Measurements from ENCODE around the gene CDH4.

Gene CDH4

DNA sequence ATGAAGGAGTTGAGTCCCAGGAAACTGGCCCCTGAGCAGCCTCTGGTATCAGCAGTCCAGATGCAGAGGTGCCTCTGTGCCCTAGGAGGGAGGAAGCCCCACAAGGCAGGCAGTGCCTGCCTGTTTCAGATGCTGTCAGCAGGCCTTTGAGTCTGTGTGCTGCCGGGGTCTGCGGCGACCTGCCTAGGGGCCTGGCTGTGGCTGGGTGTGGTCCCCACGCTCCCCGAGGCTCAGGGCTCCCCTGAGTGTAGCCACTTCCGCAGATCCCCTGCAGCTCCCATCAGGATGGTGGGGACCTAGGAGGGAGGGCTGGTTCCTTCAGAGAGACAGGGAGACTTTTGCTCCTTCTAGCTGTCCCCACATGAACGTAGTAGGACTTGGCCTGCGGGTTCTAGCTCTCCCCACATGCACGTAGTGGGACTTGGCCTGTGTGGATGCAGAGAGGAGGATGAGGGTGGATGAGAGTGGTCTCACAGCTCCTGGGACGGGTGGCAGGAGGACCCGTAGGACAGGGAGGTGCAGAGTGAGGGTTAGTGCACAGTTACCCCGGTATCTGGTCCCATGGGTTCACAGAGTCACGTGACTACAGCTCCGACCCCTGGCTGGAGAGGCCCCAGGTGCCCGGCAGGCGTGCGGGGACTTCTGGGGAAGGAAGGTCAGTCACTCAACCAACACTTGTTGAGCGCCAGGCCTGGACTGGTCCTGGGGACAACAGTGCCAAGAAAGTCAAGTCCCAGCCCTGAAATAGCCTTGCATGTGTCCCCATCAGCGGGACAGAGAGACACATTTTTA is 41.0 kb downstream of the CDH4 start:
- Histone ChIP-seq H3K4me3 (ENCODE audit: low read depth, low read length) (no peak overlapping the region), H3K4ac (ENCODE audit: low read depth, low read length) (no peak overlapping the region), H3K36me3 (ENCODE audit: control insufficient read depth in 1 of 2, insufficient read depth in 2 of 2, low read length in 2 of 2) (no peaks in the 10 kb centered on the region), H3K27ac (ENCODE audit: low read depth, low read length) (no peak overlapping the region), H3K27me3 (ENCODE audit: insufficient read depth, low read length) (no peaks in the 10 kb centered on the region), H3K4me1 (ENCODE audit: control insufficient read depth in 1 of 2, insufficient read depth in 2 of 2, low read length in 2 of 2) (no peaks in the 10 kb centered on the region), H3K14ac (ENCODE audit: low read length) (no peak overlapping the region), H3K9me3 (ENCODE audit: insufficient read depth, low read depth, low read length) (peaks cover 8% of the 10 kb centered on the region), H2BK120ac (ENCODE audit: insufficient read depth, low read length, poor library complexity) (no peak overlapping the region), H2AK5ac (ENCODE audit: low read length) (no peak overlapping the region), H3K4me2 (ENCODE audit: low read length) (no peak overlapping the region), H3K18ac (ENCODE audit: low read length) (no peak overlapping the region), H3K23ac (ENCODE audit: low read length) (no peak overlapping the region), H2AFZ (ENCODE audit: insufficient read depth, low read length, poor library complexity) (no peak overlapping the region), H3K79me1 (ENCODE audit: low read length) (no peaks in the 10 kb centered on the region), H4K12ac (ENCODE audit: low read depth, low read length) (no peak overlapping the region), H2BK12ac (ENCODE audit: low read length) (no peak overlapping the region), H3K9ac (ENCODE audit: low read length) (no peak overlapping the region), H4K8ac (ENCODE audit: low read depth, low read length) (no peak overlapping the region), H3K79me2 (ENCODE audit: control insufficient read depth, insufficient read depth, low read length, poor library complexity) (no peaks in the 10 kb centered on the region), H2BK5ac (ENCODE audit: low read depth, low read length, poor library complexity) (no peak overlapping the region), H4K91ac (ENCODE audit: low read depth, low read length) (no peak overlapping the region)
- DNase-seq: no peak
- no CpG with 5 or more reads among the region's 19 CpGs for WGBS (ENCODE audit: extremely low coverage, insufficient coverage, insufficient read length)

DNA sequence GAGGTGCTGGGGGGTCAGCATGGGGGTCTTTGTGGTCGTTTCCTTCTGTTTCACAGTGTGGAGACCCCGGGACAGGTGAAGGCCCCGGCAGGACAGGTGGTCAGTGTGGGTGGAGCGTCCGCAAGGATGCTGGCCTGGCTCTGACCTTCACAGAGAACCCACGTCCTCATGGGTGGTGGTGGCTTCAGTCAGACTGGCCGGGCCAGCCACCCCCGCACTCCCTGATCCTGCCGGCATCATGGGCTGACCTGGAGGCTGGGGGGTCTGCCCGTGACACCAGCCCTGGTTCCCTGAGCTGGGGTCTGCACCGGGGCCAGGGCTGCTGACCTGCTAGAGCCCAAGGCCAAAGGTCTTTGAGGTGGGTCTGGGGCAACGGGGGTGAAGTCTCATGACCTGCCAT is 41.9 kb downstream of the CDH4 start:
- no peak overlapping the region for H2BK120ac ChIP-seq (ENCODE audit: insufficient read depth, low read length, poor library complexity)
- H3K36me3 ChIP-seq (ENCODE audit: control insufficient read depth in 1 of 2, insufficient read depth in 2 of 2, low read length in 2 of 2): no peaks in the 10 kb centered on the region
- H4K8ac ChIP-seq (ENCODE audit: low read depth, low read length): no peak overlapping the region
- H3K4me2 ChIP-seq (ENCODE audit: low read length): no peak overlapping the region
- no peak overlapping the region for H2BK12ac ChIP-seq (ENCODE audit: low read length)
- no peaks in the 10 kb centered on the region for H3K4me1 ChIP-seq (ENCODE audit: control insufficient read depth in 1 of 2, insufficient read depth in 2 of 2, low read length in 2 of 2)
- H3K4ac ChIP-seq (ENCODE audit: low read depth, low read length): no peak overlapping the region
- H3K27me3 ChIP-seq (ENCODE audit: insufficient read depth, low read length): no peaks in the 10 kb centered on the region
- H4K12ac ChIP-seq (ENCODE audit: low read depth, low read length): no peak overlapping the region
- no peak overlapping the region for H2AK5ac ChIP-seq (ENCODE audit: low read length)
- DNase-seq: no peak
- H3K23ac ChIP-seq (ENCODE audit: low read length): no peak overlapping the region
- peaks cover 7% of the 10 kb centered on the region for H3K9me3 ChIP-seq (ENCODE audit: insufficient read depth, low read depth, low read length)
- H3K4me3 ChIP-seq (ENCODE audit: low read depth, low read length): no peak overlapping the region
- no peak overlapping the region for H4K91ac ChIP-seq (ENCODE audit: low read depth, low read length)
- H2AFZ ChIP-seq (ENCODE audit: insufficient read depth, low read length, poor library complexity): no peak overlapping the region
- no peak overlapping the region for H3K14ac ChIP-seq (ENCODE audit: low read length)
- H3K79me2 ChIP-seq (ENCODE audit: control insufficient read depth, insufficient read depth, low read length, poor library complexity): no peaks in the 10 kb centered on the region
- H3K9ac ChIP-seq (ENCODE audit: low read length): no peak overlapping the region
- H3K18ac ChIP-seq (ENCODE audit: low read length): no peak overlapping the region
- no peak overlapping the region for H3K27ac ChIP-seq (ENCODE audit: low read depth, low read length)
- H3K79me1 ChIP-seq (ENCODE audit: low read length): no peaks in the 10 kb centered on the region
- H2BK5ac ChIP-seq (ENCODE audit: low read depth, low read length, poor library complexity): no peak overlapping the region
- WGBS (ENCODE audit: extremely low coverage, insufficient coverage, insufficient read length): no CpG with 5 or more reads among the region's 12 CpGs

GRCh38 chr20:61295249-61295648 is 43.2 kb downstream of the CDH4 start:
- Histone ChIP-seq H3K4ac (ENCODE audit: low read depth, low read length) (no peak overlapping the region), H3K4me3 (ENCODE audit: low read depth, low read length) (no peak overlapping the region), H3K18ac (ENCODE audit: low read length) (no peak overlapping the region), H3K27ac (ENCODE audit: low read depth, low read length) (no peak overlapping the region), H4K91ac (ENCODE audit: low read depth, low read length) (no peak overlapping the region), H3K14ac (ENCODE audit: low read length) (no peak overlapping the region), H3K79me1 (ENCODE audit: low read length) (no peaks in the 10 kb centered on the region), H2AFZ (ENCODE audit: insufficient read depth, low read length, poor library complexity) (no peak overlapping the region), H4K12ac (ENCODE audit: low read depth, low read length) (no peak overlapping the region), H3K4me2 (ENCODE audit: low read length) (no peak overlapping the region), H3K9me3 (ENCODE audit: insufficient read depth, low read depth, low read length) (peaks cover 6% of the 10 kb centered on the region), H3K23ac (ENCODE audit: low read length) (no peak overlapping the region), H2AK5ac (ENCODE audit: low read length) (no peak overlapping the region), H2BK5ac (ENCODE audit: low read depth, low read length, poor library complexity) (no peak overlapping the region), H3K4me1 (ENCODE audit: control insufficient read depth in 1 of 2, insufficient read depth in 2 of 2, low read length in 2 of 2) (no peaks in the 10 kb centered on the region), H3K36me3 (ENCODE audit: control insufficient read depth in 1 of 2, insufficient read depth in 2 of 2, low read length in 2 of 2) (no peaks in the 10 kb centered on the region), H3K79me2 (ENCODE audit: control insufficient read depth, insufficient read depth, low read length, poor library complexity) (no peaks in the 10 kb centered on the region), H2BK12ac (ENCODE audit: low read length) (no peak overlapping the region), H4K8ac (ENCODE audit: low read depth, low read length) (no peak overlapping the region), H3K27me3 (ENCODE audit: insufficient read depth, low read length) (no peaks in the 10 kb centered on the region), H2BK120ac (ENCODE audit: insufficient read depth, low read length, poor library complexity) (no peak overlapping the region), H3K9ac (ENCODE audit: low read length) (no peak overlapping the region)
- no CpG with 5 or more reads among the region's 13 CpGs for WGBS (ENCODE audit: extremely low coverage, insufficient coverage, insufficient read length)
- DNase-seq: no peak

- Histone ChIP-seq H3K18ac (ENCODE audit: low read length) (no peak overlapping the region), H3K4me1 (ENCODE audit: control insufficient read depth in 1 of 2, insufficient read depth in 2 of 2, low read length in 2 of 2) (no peaks in the 10 kb centered on the region), H3K79me2 (ENCODE audit: control insufficient read depth, insufficient read depth, low read length, poor library complexity) (no peaks in the 10 kb centered on the region), H2BK120ac (ENCODE audit: insufficient read depth, low read length, poor library complexity) (no peak overlapping the region), H3K27ac (ENCODE audit: low read depth, low read length) (no peak overlapping the region), H2BK5ac (ENCODE audit: low read depth, low read length, poor library complexity) (no peak overlapping the region), H4K12ac (ENCODE audit: low read depth, low read length) (no peak overlapping the region), H3K14ac (ENCODE audit: low read length) (no peak overlapping the region), H3K4me3 (ENCODE audit: low read depth, low read length) (no peak overlapping the region), H2AK5ac (ENCODE audit: low read length) (no peak overlapping the region), H4K8ac (ENCODE audit: low read depth, low read length) (no peak overlapping the region), H3K4me2 (ENCODE audit: low read length) (no peak overlapping the region), H3K9me3 (ENCODE audit: insufficient read depth, low read depth, low read length) (peaks cover 3% of the 10 kb centered on the region), H2AFZ (ENCODE audit: insufficient read depth, low read length, poor library complexity) (no peak overlapping the region), H3K27me3 (ENCODE audit: insufficient read depth, low read length) (no peaks in the 10 kb centered on the region), H3K79me1 (ENCODE audit: low read length) (no peaks in the 10 kb centered on the region), H2BK12ac (ENCODE audit: low read length) (no peak overlapping the region), H3K23ac (ENCODE audit: low read length) (no peak overlapping the region), H3K36me3 (ENCODE audit: control insufficient read depth in 1 of 2, insufficient read depth in 2 of 2, low read length in 2 of 2) (no peaks in the 10 kb centered on the region), H3K4ac (ENCODE audit: low read depth, low read length) (no peak overlapping the region), H4K91ac (ENCODE audit: low read depth, low read length) (no peak overlapping the region), H3K9ac (ENCODE audit: low read length) (no peak overlapping the region)
- DNase-seq: no peak
- WGBS (ENCODE audit: extremely low coverage, insufficient coverage, insufficient read length): 100% methylated on average over 2 of the region's 33 CpGs
Measured at GRCh38 chr20:61295682-61296628, 43.9 kb downstream of the CDH4 start.
